GM23248 (cell line): Measurements from ENCODE around the gene TBC1D1.

Source experiments
- EZH2 ChIP-seq: fragments of 200-600 bp; sonication (generic); IDR thresholded peaks from 2 replicates; pipeline ENCODE4 v1.6.1; 2018; ENCODE audit warnings: antibody characterized with exemption, mild to moderate bottlenecking; ENCODE audit not compliant: insufficient read depth, poor library complexity, severe bottlenecking
- EZH2phosphoT487 ChIP-seq: fragments of 200-600 bp; sonication (generic); IDR thresholded peaks from 2 replicates; pipeline ENCODE4 v1.6.1; 2018; ENCODE audit warnings: antibody characterized with exemption, moderate library complexity, mild to moderate bottlenecking, low read depth; ENCODE audit not compliant: insufficient read depth

DNA sequence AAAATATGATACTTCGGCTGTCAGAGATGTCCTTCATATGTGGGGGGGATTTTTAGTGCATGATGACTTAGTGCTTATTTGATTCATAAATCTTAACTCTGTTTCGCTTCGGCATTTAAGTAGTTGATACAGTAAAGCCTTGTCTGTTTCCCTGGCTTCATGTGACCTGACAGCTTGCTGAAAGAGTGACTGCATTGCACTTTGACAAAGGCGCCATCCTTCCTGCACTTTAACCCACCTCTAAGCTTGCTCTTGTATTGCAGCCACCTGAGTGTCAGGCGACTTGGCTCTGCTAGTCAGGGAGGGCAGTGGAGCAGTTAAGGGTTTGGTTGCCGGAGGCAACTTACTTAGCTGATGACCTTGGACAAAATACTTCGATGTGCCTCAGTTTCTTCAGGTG lies 134.8 kb downstream of the TBC1D1 start:
- TF ChIP-seq EZH2: no peak
- no peak for TF ChIP-seq EZH2phosphoT487
